Measurements from ENCODE around the gene FAM222A. TPM values are rescaled to one million over a fixed set of nuclear protein-coding genes. Genes with fewer than 3 reads are reported as not detected.

The FAM222A gene
- total RNA-seq, 1 donor: 0.36 TPM

GRCh38 chr12:109783965-109784244, 70.3 kb downstream of the FAM222A start:
- TF ChIP-seq, protein P1, sequence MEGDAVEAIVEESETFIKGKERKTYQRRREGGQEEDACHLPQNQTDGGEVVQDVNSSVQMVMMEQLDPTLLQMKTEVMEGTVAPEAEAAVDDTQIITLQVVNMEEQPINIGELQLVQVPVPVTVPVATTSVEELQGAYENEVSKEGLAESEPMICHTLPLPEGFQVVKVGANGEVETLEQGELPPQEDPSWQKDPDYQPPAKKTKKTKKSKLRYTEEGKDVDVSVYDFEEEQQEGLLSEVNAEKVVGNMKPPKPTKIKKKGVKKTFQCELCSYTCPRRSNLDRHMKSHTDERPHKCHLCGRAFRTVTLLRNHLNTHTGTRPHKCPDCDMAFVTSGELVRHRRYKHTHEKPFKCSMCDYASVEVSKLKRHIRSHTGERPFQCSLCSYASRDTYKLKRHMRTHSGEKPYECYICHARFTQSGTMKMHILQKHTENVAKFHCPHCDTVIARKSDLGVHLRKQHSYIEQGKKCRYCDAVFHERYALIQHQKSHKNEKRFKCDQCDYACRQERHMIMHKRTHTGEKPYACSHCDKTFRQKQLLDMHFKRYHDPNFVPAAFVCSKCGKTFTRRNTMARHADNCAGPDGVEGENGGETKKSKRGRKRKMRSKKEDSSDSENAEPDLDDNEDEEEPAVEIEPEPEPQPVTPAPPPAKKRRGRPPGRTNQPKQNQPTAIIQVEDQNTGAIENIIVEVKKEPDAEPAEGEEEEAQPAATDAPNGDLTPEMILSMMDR (IDR thresholded peaks at IDR 0.05; ENCODE audit: extremely low read depth, low read depth, low read length): no peak
- Histone ChIP-seq H3K4me2 (ENCODE audit: insufficient read depth, low read length) (no peak overlapping the region), H2AFZ (ENCODE audit: low read length) (no peak overlapping the region), H3K4me1 (ENCODE audit: insufficient read depth, low read length) (no peaks in the 10 kb centered on the region), H3K27me3 (ENCODE audit: insufficient read depth, low read length) (no peaks in the 10 kb centered on the region), H3K27ac (ENCODE audit: low read depth, low read length) (no peak overlapping the region), H3K4me3 (ENCODE audit: insufficient read depth, low read length) (no peak overlapping the region), H4K20me1 (ENCODE audit: insufficient read depth, low read length) (no peaks in the 10 kb centered on the region), H3K9me3 (ENCODE audit: low read depth, low read length) (peaks cover 6% of the 10 kb centered on the region), H3K79me2 (ENCODE audit: insufficient read depth, low read length) (no peaks in the 10 kb centered on the region), H3K36me3 (ENCODE audit: insufficient read depth, low read length) (no peaks in the 10 kb centered on the region)
- DNase-seq (ENCODE audit: insufficient read length, low spot score, missing footprints): peak; percentile 55

DNA sequence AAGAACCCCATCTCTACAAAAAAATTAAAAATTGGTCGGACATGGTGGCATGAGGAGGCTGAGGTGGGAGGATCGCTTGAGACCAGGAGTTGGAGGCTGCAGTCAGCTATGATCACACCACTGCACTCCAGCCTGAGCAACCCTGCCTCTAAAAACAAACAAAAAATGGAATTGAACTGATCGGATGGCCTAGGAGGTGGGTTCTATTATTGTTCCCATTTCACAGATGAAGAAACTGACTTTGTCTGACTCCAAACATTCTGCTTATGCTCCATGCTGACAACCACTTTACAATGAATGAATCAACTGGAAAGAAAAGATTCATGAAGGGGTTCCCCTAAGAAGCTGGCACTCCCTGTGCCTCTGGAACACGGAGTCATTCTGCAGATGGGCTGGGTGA, 72.2 kb downstream of the FAM222A start:
- Histone ChIP-seq H3K4me3 (ENCODE audit: insufficient read depth, low read length) (no peak overlapping the region), H3K27me3 (ENCODE audit: insufficient read depth, low read length) (no peaks in the 10 kb centered on the region), H3K27ac (ENCODE audit: low read depth, low read length) (no peak overlapping the region), H3K4me1 (ENCODE audit: insufficient read depth, low read length) (no peaks in the 10 kb centered on the region), H2AFZ (ENCODE audit: low read length) (no peak overlapping the region), H3K4me2 (ENCODE audit: insufficient read depth, low read length) (no peak overlapping the region), H3K9me3 (ENCODE audit: low read depth, low read length) (no peaks in the 10 kb centered on the region), H4K20me1 (ENCODE audit: insufficient read depth, low read length) (no peaks in the 10 kb centered on the region), H3K79me2 (ENCODE audit: insufficient read depth, low read length) (no peaks in the 10 kb centered on the region), H3K36me3 (ENCODE audit: insufficient read depth, low read length) (no peaks in the 10 kb centered on the region)
- DNase-seq (ENCODE audit: insufficient read length, low spot score, missing footprints): no peak
- TF ChIP-seq, protein P1 (IDR thresholded peaks at IDR 0.05; ENCODE audit: extremely low read depth, low read depth, low read length): no peak

GRCh38 chr12:109786799-109787198, 73.2 kb downstream of the FAM222A start:
- no peak overlapping the region for H3K4me2 ChIP-seq (ENCODE audit: insufficient read depth, low read length)
- H3K9me3 ChIP-seq (ENCODE audit: low read depth, low read length): no peaks in the 10 kb centered on the region
- DNase-seq (ENCODE audit: insufficient read length, low spot score, missing footprints): no peak
- H4K20me1 ChIP-seq (ENCODE audit: insufficient read depth, low read length): no peaks in the 10 kb centered on the region
- H3K79me2 ChIP-seq (ENCODE audit: insufficient read depth, low read length): no peaks in the 10 kb centered on the region
- no peak overlapping the region for H3K27ac ChIP-seq (ENCODE audit: low read depth, low read length)
- no peak overlapping the region for H2AFZ ChIP-seq (ENCODE audit: low read length)
- no peaks in the 10 kb centered on the region for H3K36me3 ChIP-seq (ENCODE audit: insufficient read depth, low read length)
- TF ChIP-seq, protein P1 (IDR thresholded peaks at IDR 0.05; ENCODE audit: extremely low read depth, low read depth, low read length): no peak
- H3K4me1 ChIP-seq (ENCODE audit: insufficient read depth, low read length): no peaks in the 10 kb centered on the region
- no peak overlapping the region for H3K4me3 ChIP-seq (ENCODE audit: insufficient read depth, low read length)
- H3K27me3 ChIP-seq (ENCODE audit: insufficient read depth, low read length): no peaks in the 10 kb centered on the region

- TF ChIP-seq, protein P1 (IDR thresholded peaks at IDR 0.05; ENCODE audit: extremely low read depth, low read depth, low read length): no peak
- Histone ChIP-seq H3K4me2 (ENCODE audit: insufficient read depth, low read length) (no peak overlapping the region), H3K27ac (ENCODE audit: low read depth, low read length) (no peak overlapping the region), H2AFZ (ENCODE audit: low read length) (no peak overlapping the region), H3K36me3 (ENCODE audit: insufficient read depth, low read length) (no peaks in the 10 kb centered on the region), H3K9me3 (ENCODE audit: low read depth, low read length) (no peaks in the 10 kb centered on the region), H3K4me1 (ENCODE audit: insufficient read depth, low read length) (peaks cover 3% of the 10 kb centered on the region), H4K20me1 (ENCODE audit: insufficient read depth, low read length) (no peaks in the 10 kb centered on the region), H3K27me3 (ENCODE audit: insufficient read depth, low read length) (no peaks in the 10 kb centered on the region), H3K79me2 (ENCODE audit: insufficient read depth, low read length) (no peaks in the 10 kb centered on the region), H3K4me3 (ENCODE audit: insufficient read depth, low read length) (no peak overlapping the region)
- no peak for DNase-seq (ENCODE audit: insufficient read length, low spot score, missing footprints)
Measured at GRCh38 chr12:109789526-109790048, 76.0 kb downstream of the FAM222A start.

Data from osteoblast (primary cell).